ENCODE data around the gene PDE8B. TPM values are rescaled to one million over a fixed set of nuclear protein-coding genes. Genes with fewer than 3 reads are reported as not detected.

The PDE8B gene
- total RNA-seq, 1 experiment from 2014 or later, result 0.07 TPM

- Mint-ChIP-seq H3K4me1 (no peaks in the 10 kb centered on the region), H3K4me3 (no peak overlapping the region), H3K36me3 (ENCODE audit: insufficient read depth in 1 of 3, low read depth in 3 of 3) (no peaks in the 10 kb centered on the region), H3K9me3 (no peaks in the 10 kb centered on the region), H3K27me3 (ENCODE audit: low read depth) (peaks cover 22% of the 10 kb centered on the region), H3K27ac (no peak overlapping the region)
- Histone ChIP-seq H3K27ac (ENCODE audit: insufficient read length, low read depth, low read length) (no peak overlapping the region), H2BK12ac (ENCODE audit: insufficient read length, low read depth, low read length) (no peak overlapping the region), H2BK120ac (ENCODE audit: low read depth, low read length, poor library complexity, severe bottlenecking) (no peak overlapping the region), H4K5ac (ENCODE audit: insufficient read length, low read depth, low read length) (no peak overlapping the region), H3K18ac (ENCODE audit: insufficient read length, low read depth, low read length) (no peak overlapping the region), H3K4me1 (ENCODE audit: insufficient read depth, low read length) (no peaks in the 10 kb centered on the region), H2BK20ac (ENCODE audit: low read depth, low read length, poor library complexity, severe bottlenecking) (no peak overlapping the region), H3K4ac (ENCODE audit: low read depth, low read length) (no peak overlapping the region), H3K79me2 (ENCODE audit: insufficient read depth, low read length) (no peaks in the 10 kb centered on the region), H3K79me1 (ENCODE audit: insufficient read depth, low read depth, low read length, poor library complexity, severe bottlenecking) (no peaks in the 10 kb centered on the region), H4K91ac (ENCODE audit: insufficient read length, low read depth, low read length) (no peak overlapping the region), H4K8ac (replicated peaks; ENCODE audit: insufficient read length, low read depth, low read length) (no peak overlapping the region), H3K4me2 (ENCODE audit: insufficient read depth, insufficient read length, low read length) (no peak overlapping the region), H3K9ac (ENCODE audit: extremely low read depth, insufficient read length, low read length) (no peak overlapping the region), H2AFZ (ENCODE audit: low read length) (no peak overlapping the region), H3K14ac (ENCODE audit: insufficient read depth, low read length) (no peak overlapping the region), H3K23me2 (ENCODE audit: insufficient read length, low read depth, low read length, poor library complexity, severe bottlenecking) (no peaks in the 10 kb centered on the region), H3K56ac (ENCODE audit: insufficient read length, low read depth, low read length) (no peak overlapping the region), H2BK5ac (ENCODE audit: insufficient read length, low read length) (no peak overlapping the region), H2BK15ac (ENCODE audit: low read depth, low read length) (no peak overlapping the region), H2AK5ac (ENCODE audit: insufficient read length, low read length) (no peak overlapping the region), H3K9me3 (ENCODE audit: control insufficient read depth, low read depth, low read length) (no peaks in the 10 kb centered on the region), H4K20me1 (ENCODE audit: control insufficient read depth, insufficient read depth, insufficient read length) (no peaks in the 10 kb centered on the region), H3T11ph (ENCODE audit: low read length) (no peak overlapping the region), H3K23ac (ENCODE audit: insufficient read length, low read depth, low read length) (no peak overlapping the region), H3K27me3 (ENCODE audit: insufficient read depth, low read length) (no peaks in the 10 kb centered on the region)
- no CpG with 5 or more reads among the region's 3 CpGs for WGBS (ENCODE audit: extremely low coverage, insufficient read length, low lambda C conversion rate)
- no peak for TF ChIP-seq CTCF (conservative IDR thresholded peaks at IDR 0.05)
- no peak for DNase-seq
Observed at GRCh38 chr5:77294185-77294584, 83.7 kb downstream of the PDE8B start.
